Ovary (tissue), 9 donors: ENCODE data around the gene TRPM3. TPM values are rescaled to one million over a fixed set of nuclear protein-coding genes. Genes with fewer than 3 reads are reported as not detected.
"Not testable (repeated sequence)": the region's sequence is repeated elsewhere in the genome, so short reads cannot be mapped to it uniquely, and the experiment has no call there.

Experiments used
- DNase-seq, 5 donors: peaks; one replicate each; pipeline ENCODE4 v3.0.0-alpha.2; 2019 to 2020
- H3K27ac ChIP-seq, 2 donors: fragments of 200-600 bp; one replicate each; pipeline versions ENCODE4 v1.5.1 to v1.8.0; 2019 to 2022
- H3K27me3 ChIP-seq: fragments of 200-600 bp; one replicate; pipeline ENCODE4 v1.8.0; 2022
- H3K36me3 ChIP-seq: fragments of 200-600 bp; sonication (generic); one replicate; pipeline ENCODE4 v1.5.1; 2019
- H3K4me1 ChIP-seq: one replicate; pipeline ENCODE4 v1.8.1; 2013; ENCODE audit warnings: mild to moderate bottlenecking, moderate library complexity; ENCODE audit not compliant: insufficient read depth
- H3K4me3 ChIP-seq: fragments of 200-600 bp; sonication (generic); one replicate; pipeline ENCODE4 v1.5.1; 2017
- H3K9me3 ChIP-seq, 2 donors: fragments of 200-600 bp in 1 of 2; sonication (generic) in 1 of 2; one replicate each; pipeline versions ENCODE4 v1.5.1 to v1.8.1; 2013 to 2019; ENCODE audit warnings: mild to moderate bottlenecking in 1 of 2, moderate library complexity in 1 of 2
- CTCF ChIP-seq, 3 donors: fragments of 450-650 bp in 2 of 3; fragments of 200-600 bp in 1 of 3; IDR thresholded peaks; one replicate each; pipeline versions ENCODE4 v1.5.1 to v1.8.0; 2016 to 2022; ENCODE audit warnings: antibody characterized with exemption in 3 of 3, mild to moderate bottlenecking in 1 of 3
- EP300 ChIP-seq: sonication (generic); formaldehyde crosslinking; IDR thresholded peaks from one replicate; pipeline ENCODE4 v1.6.1; 2017; ENCODE audit warnings: antibody characterized with exemption
- POLR2A ChIP-seq: fragments of 450-650 bp; IDR thresholded peaks from one replicate; pipeline ENCODE4 v1.6.1; 2017; ENCODE audit warnings: antibody characterized with exemption, mild to moderate bottlenecking, moderate library complexity
- WGBS, 3 donors: extraction: QIAGEN DNeasy Blood & Tissue Kit in 1 of 3; methylation state at CpG; one replicate each; pipeline versions ENCODE4 v1.1.5 to v1.1.7; 2013 to 2017; 5-methylcytosine and 5-hydroxymethylcytosine counted together
- intact Hi-C, 4 donors: fragments of 100-400 bp; cut with DNase I; formaldehyde crosslinking; loops; one replicate each; pipeline versions ENCODE4 v1.11.0 to v1.15.1; 2022 to 2023
- polyA plus RNA-seq, 2 donors: library from polyadenylated mRNA; stranded (reverse); fragments of 200-250 nt in 1 of 2; fragments of 350-450 nt in 1 of 2; fragmentation: Illumina TruSeq in 1 of 2; extraction: RNeasy Lipid Tissue Mini Kit (QIAGEN cat#74804) in 1 of 2; gene quantifications; one replicate each; pipeline ENCODE4 v1.2.3, GENCODE V29; 2013 to 2014
- total RNA-seq, 7 donors: library from RNA; depleted of rRNA in 2 of 7; stranded (reverse); fragments of >200 nt in 2 of 7; fragmentation: NEBNext Ultra II Directional in 3 of 7; extraction: Animal tissue kit (Norgen Biotek cat#: 25700) in 3 of 7; gene quantifications; one replicate each; pipeline versions ENCODE4 v1.1.0 to v1.2.4, GENCODE V29; 2016 to 2023
- donor health status: DM: no; HTN: no; CAD: no; lungs with moderate emphysema.
- donor health status: DM: no; HTN: no; CAD: no.
- donor health status: Bipolar disorder and iron deficiency.
- donor health status: DM: yes; HTN: yes; CAD: no.
- donor health status: DM: no; HTN: no; CAD: no.
- donor health status: DM: yes; HTN: yes; CAD: no.

TRPM3 gene
- total and polyA plus RNA-seq, 9 donors, result 0.80 to 18.5 (median 4.6) TPM

GRCh38 chr9:70749066-70749465 is 372.4 kb downstream of the TRPM3 start:
- WGBS, 3 donors, result 74 to 80% (median 79%) methylated on average over 2 of the region's 2 CpGs
- Histone ChIP-seq H3K9me3 (no peaks in the 10 kb centered on the region), H3K27me3 (no peaks in the 10 kb centered on the region), H3K4me1 (no peaks in the 10 kb centered on the region), H3K27ac (no peak overlapping the region), H3K36me3 (no peaks in the 10 kb centered on the region), H3K4me3 (no peak overlapping the region)
- intact Hi-C loops, result no loop called here
- TF ChIP-seq CTCF (IDR thresholded peaks at IDR 0.05) (no peak), EP300 (no peak), POLR2A (no peak)
- DNase-seq, result no peak

GRCh38 chr9:70747261-70747718 is 374.1 kb downstream of the TRPM3 start:
- Histone ChIP-seq H3K4me3 (no peak overlapping the region), H3K36me3 (no peaks in the 10 kb centered on the region), H3K4me1 (no peaks in the 10 kb centered on the region), H3K27ac (no peak overlapping the region), H3K9me3 (no peaks in the 10 kb centered on the region), H3K27me3 (no peaks in the 10 kb centered on the region)
- no peak for DNase-seq
- intact Hi-C loops, result no loop called here
- TF ChIP-seq POLR2A, result no peak
- no peak for TF ChIP-seq CTCF (IDR thresholded peaks at IDR 0.05)
- no peak for TF ChIP-seq EP300
- 16 to 25% (median 23%) methylated on average over 2 of the region's 2 CpGs for WGBS, 3 donors

- H3K27ac ChIP-seq, result no peak overlapping the region
- H3K4me1 ChIP-seq, result no peaks in the 10 kb centered on the region
- intact Hi-C loops, result no loop called here
- no peaks in the 10 kb centered on the region for H3K36me3 ChIP-seq
- no peak overlapping the region for H3K4me3 ChIP-seq
- TF ChIP-seq CTCF (IDR thresholded peaks at IDR 0.05), result no peak
- TF ChIP-seq POLR2A, result no peak
- TF ChIP-seq EP300, result no peak
- H3K9me3 ChIP-seq, result no peaks in the 10 kb centered on the region
- DNase-seq, result peak in 2 of 5 donors; percentile 11 to 22
- no peaks in the 10 kb centered on the region for H3K27me3 ChIP-seq
Measured at GRCh38 chr9:70746760-70747159, 374.7 kb downstream of the TRPM3 start.

- no peaks in the 10 kb centered on the region for H3K27me3 ChIP-seq
- H3K27ac ChIP-seq, result no peak overlapping the region
- H3K9me3 ChIP-seq, result no peaks in the 10 kb centered on the region
- no peak for DNase-seq
- no peaks in the 10 kb centered on the region for H3K36me3 ChIP-seq
- intact Hi-C loops, result no loop called here
- TF ChIP-seq EP300 (no peak), CTCF (IDR thresholded peaks at IDR 0.05) (no peak)
- 0 to 48% (median 47%) methylated on average over 1 of the region's 1 CpG for WGBS, 3 donors
- no peaks in the 10 kb centered on the region for H3K4me1 ChIP-seq
- no peak overlapping the region for H3K4me3 ChIP-seq
Measured at GRCh38 chr9:70746316-70746715, 375.1 kb downstream of the TRPM3 start.

- H3K27ac ChIP-seq, H3K9me3 ChIP-seq, H3K4me1 ChIP-seq, DNase-seq, H3K4me3 ChIP-seq, intact Hi-C loops, H3K36me3 ChIP-seq, H3K27me3 ChIP-seq: not testable (repeated sequence)
- no CpG with 5 or more reads among the region's 1 CpG for WGBS, 3 donors
Measured at GRCh38 chr9:70724794-70725193, 396.6 kb downstream of the TRPM3 start.

- H3K4me3 ChIP-seq, H3K9me3 ChIP-seq, intact Hi-C loops, H3K27ac ChIP-seq, H3K27me3 ChIP-seq, H3K36me3 ChIP-seq, DNase-seq, H3K4me1 ChIP-seq: not testable (repeated sequence)
- WGBS, 3 donors, result no CpG with 5 or more reads among the region's 1 CpG
Measured at GRCh38 chr9:70724025-70724424, 397.4 kb downstream of the TRPM3 start.

GRCh38 chr9:70706797-70707196 is 414.6 kb downstream of the TRPM3 start:
- H3K4me3 ChIP-seq, H3K4me1 ChIP-seq, H3K27ac ChIP-seq, H3K27me3 ChIP-seq, H3K9me3 ChIP-seq, DNase-seq, H3K36me3 ChIP-seq, intact Hi-C loops: not testable (repeated sequence)
- no CpG with 5 or more reads among the region's 1 CpG for WGBS, 3 donors
